OCI-LY1 (cell line): ENCODE measurements around the gene SUCNR1.

Experiments used
- CTCF ChIP-seq: fragments of 200-600 bp; sonication (generic), shearing (Covaris generic); IDR thresholded peaks from 2 replicates; pipeline ENCODE4 v1.5.1; 2017; ENCODE audit warnings: mild to moderate bottlenecking, antibody characterized with exemption, low read length, moderate library complexity, mixed read lengths
- EZH2 ChIP-seq: fragments of 200-600 bp; sonication (generic), shearing (Covaris generic); IDR thresholded peaks from 2 replicates; pipeline ENCODE4 v1.8.0; 2017; ENCODE audit warnings: borderline replicate concordance, mixed run types, mild to moderate bottlenecking, antibody characterized with exemption, low read length, moderate library complexity, mixed read lengths

GRCh38 chr3:151931171-151931570 lies 57.7 kb downstream of the SUCNR1 start:
- TF ChIP-seq CTCF (no peak), EZH2 (no peak)
